ENCODE results near the gene AIRE. TPM values are rescaled to one million over a fixed set of nuclear protein-coding genes. Genes with fewer than 3 reads are reported as not detected.

AIRE gene
- total and polyA plus RNA-seq, 2 of the 13 experiments (the other 11 are each of a cell fraction or from before 2014, with no cell fraction given), result not detected

- Histone ChIP-seq H3K4me1 (ENCODE audit: insufficient read depth, low read length) (peaks cover 50% of the 10 kb centered on the region), H3K9me3 (ENCODE audit: low read length) (no peaks in the 10 kb centered on the region), H4K20me1 (ENCODE audit: insufficient read depth, low read length) (peaks cover 14% of the 10 kb centered on the region; the same call in 1 of the 2 replicates), H2AFZ (ENCODE audit: low read length) (no peak overlapping the region), H3K9ac (ENCODE audit: insufficient read depth, low read depth, low read length) (peak overlapping the region; percentile 53), H3K27me3 (ENCODE audit: control insufficient read depth in 1 of 2, insufficient read depth in 2 of 2, low read length in 2 of 2) (no peaks in the 10 kb centered on the region), H3K4me3 (replicated peaks in 1 of 3; ENCODE audit: insufficient read depth in 1 of 3, low read depth in 2 of 3, low read length in 3 of 3) (peak overlapping the region in 1 of 3 experiments; percentile 80; a peak in 2 of 6 replicates), H3K27ac (ENCODE audit: extremely low read length, insufficient read depth, low read length) (peak overlapping the region; percentile 87), H3K36me3 (replicated peaks in 1 of 2; ENCODE audit: control insufficient read depth in 1 of 2, insufficient read depth in 2 of 2, low read length in 2 of 2) (peaks cover 4 to 21% of the 10 kb centered on the region in 2 experiments; a peak in 3 of 5 replicates), H3K79me2 (ENCODE audit: insufficient read depth, low read length) (peaks cover 31% of the 10 kb centered on the region), H3K4me2 (ENCODE audit: low read depth, low read length) (peak overlapping the region; percentile 97)
- ATAC-seq (no peak), DNase-seq (ENCODE audit: low spot score) (no peak), FAIRE-seq (no peak)
- ChIA-PET POLR2A (interaction anchor here (1.1 to 4.2 kb wide), 5 partner anchors 25 to 201 kb away, joined by 3 to 27 read pairs (median 6); partner anchors contain the start of gene CFAP410), CTCF (ENCODE audit: low intra/inter-chr PET ratio, low total read pairs) (no interaction called here)
- intact Hi-C loops (cut with micrococcal nuclease; ENCODE audit: unreplicated experiment), result loop anchor here (10.0 kb wide), 1 partner anchor 181 kb away; no protein-coding TSS in a partner anchor
- no TSS peak for BruUV-seq (replicated peaks)
- 94% methylated on average over 3 of the region's 16 CpGs for WGBS (ENCODE audit: low lambda C conversion rate)
- in situ Hi-C loops (cut with HindIII; ENCODE audit: extremely low pct_ligation_motif_present, low pct_unique_long_range_greater_than_20kb), result loop anchor here (5.0 kb wide), 1 partner anchor 33 kb away; the partner anchor contains the start of gene CFAP410
- TF ChIP-seq MXD1 (CRISPR knock-in tag; IDR thresholded peaks at IDR 0.05) (0 out of 2 replicates have a peak, but pooled peaks have one; percentile 31), ZFY (CRISPR knock-in tag; IDR thresholded peaks at IDR 0.05) (no peak), ZNF768 (CRISPR knock-in tag; IDR thresholded peaks at IDR 0.05) (peak; percentile 85; the same call in 1 of the 2 replicates), IKZF1 (IDR thresholded peaks at IDR 0.05) (no peak), GTF3A (CRISPR knock-in tag; conservative IDR thresholded peaks at IDR 0.05) (no peak), DBP (CRISPR knock-in tag; IDR thresholded peaks at IDR 0.05; ENCODE audit: not compliant biosample characterization) (no peak), ZNF280B (CRISPR knock-in tag; IDR thresholded peaks at IDR 0.05; ENCODE audit: borderline replicate concordance) (peak; percentile 8; the same call in 1 of the 2 replicates), ZBTB7A (CRISPR knock-in tag; IDR thresholded peaks at IDR 0.05) (0 out of 2 replicates have a peak, but pooled peaks have one; percentile 65), ZSCAN31 (CRISPR knock-in tag; IDR thresholded peaks at IDR 0.05; ENCODE audit: low read depth) (0 out of 2 replicates have a peak, but pooled peaks have one; percentile 4), BCL3 (CRISPR knock-in tag; IDR thresholded peaks at IDR 0.05) (no peak), SP5 (CRISPR knock-in tag; IDR thresholded peaks at IDR 0.05; ENCODE audit: borderline replicate concordance, low read depth) (0 out of 2 replicates have a peak, but pooled peaks have one; percentile 15), ZNF468 (CRISPR knock-in tag; IDR thresholded peaks at IDR 0.05) (no peak), RBFOX2 (IDR thresholded peaks at IDR 0.05; ENCODE audit: low read depth, low read length) (peak; percentile 51), TFAP4 (IDR thresholded peaks at IDR 0.05; ENCODE audit: borderline replicate concordance, low read depth) (no peak), ADNP (CRISPR knock-in tag; IDR thresholded peaks at IDR 0.05) (no peak), ZBTB38 (CRISPR knock-in tag; IDR thresholded peaks at IDR 0.05) (0 out of 2 replicates have a peak, but pooled peaks have one; percentile 9), MED1 (CRISPR knock-in tag; IDR thresholded peaks at IDR 0.05) (no peak), ZNF607 (CRISPR knock-in tag; IDR thresholded peaks at IDR 0.05; ENCODE audit: borderline replicate concordance) (0 out of 2 replicates have a peak, but pooled peaks have one; percentile 20), SP140L (CRISPR knock-in tag; IDR thresholded peaks at IDR 0.05; ENCODE audit: borderline replicate concordance) (no peak), AGO2 (optimal IDR thresholded peaks at IDR 0.05; ENCODE audit: low read depth, low read length) (peak; percentile 34)
These were observed 18.4 kb downstream of the AIRE start for GRCh38 chr21:44304011-44304616.

Data from HepG2 (cell line).